Measurements from ENCODE around the gene SEZ6.

Gene SEZ6

GRCh38 chr17:29000973-29001372 lies 4.9 kb downstream of the SEZ6 start:
- no peak for DNase-seq

GRCh38 chr17:28999206-28999605 lies 6.6 kb downstream of the SEZ6 start:
- no peak for DNase-seq

- no peak for DNase-seq
These were observed 8.0 kb downstream of the SEZ6 start for GRCh38 chr17:28997806-28998205.

- DNase-seq: no peak
These were observed 9.2 kb downstream of the SEZ6 start for GRCh38 chr17:28996554-28997096.

GRCh38 chr17:28993645-28994426 lies 12.0 kb downstream of the SEZ6 start:
- DNase-seq: no peak

- no peak for DNase-seq
These were observed 12.9 kb downstream of the SEZ6 start for GRCh38 chr17:28992625-28993600.

- no peak for DNase-seq
These were observed 13.6 kb downstream of the SEZ6 start for GRCh38 chr17:28992185-28992584.

- no peak for DNase-seq
These were observed 14.1 kb downstream of the SEZ6 start for GRCh38 chr17:28991779-28992178.

GRCh38 chr17:28989028-28989427 lies 16.8 kb downstream of the SEZ6 start:
- DNase-seq: no peak

GRCh38 chr17:28988475-28988874 lies 17.4 kb downstream of the SEZ6 start:
- DNase-seq: no peak

GRCh38 chr17:28986714-28987655 lies 18.8 kb downstream of the SEZ6 start:
- DNase-seq: no peak

- DNase-seq: no peak
These were observed 19.7 kb downstream of the SEZ6 start for GRCh38 chr17:28985950-28986713.

- no peak for DNase-seq
These were observed 22.3 kb downstream of the SEZ6 start for GRCh38 chr17:28983286-28984230.

- DNase-seq: peak; percentile 89
These were observed 23.6 kb downstream of the SEZ6 start for GRCh38 chr17:28982131-28982793.

GRCh38 chr17:28978356-28978964 lies 27.4 kb downstream of the SEZ6 start:
- DNase-seq: no peak

GRCh38 chr17:28977659-28978355 lies 28.0 kb downstream of the SEZ6 start:
- no peak for DNase-seq

GRCh38 chr17:28975646-28976045 lies 30.2 kb downstream of the SEZ6 start:
- DNase-seq: no peak

- no peak for DNase-seq
These were observed 30.8 kb downstream of the SEZ6 start for GRCh38 chr17:28975031-28975430.

GRCh38 chr17:28974451-28974850 lies 31.4 kb downstream of the SEZ6 start:
- no peak for DNase-seq
